ENCODE measurements around the gene ZNF32. TPM values are rescaled to one million over a fixed set of nuclear protein-coding genes. Genes with fewer than 3 reads are reported as not detected.

The ZNF32 gene
- total and polyA plus RNA-seq, 2 donors (not counting 1 experiment from before 2014, with no cell fraction given): 29.0 to 29.6 TPM

DNA sequence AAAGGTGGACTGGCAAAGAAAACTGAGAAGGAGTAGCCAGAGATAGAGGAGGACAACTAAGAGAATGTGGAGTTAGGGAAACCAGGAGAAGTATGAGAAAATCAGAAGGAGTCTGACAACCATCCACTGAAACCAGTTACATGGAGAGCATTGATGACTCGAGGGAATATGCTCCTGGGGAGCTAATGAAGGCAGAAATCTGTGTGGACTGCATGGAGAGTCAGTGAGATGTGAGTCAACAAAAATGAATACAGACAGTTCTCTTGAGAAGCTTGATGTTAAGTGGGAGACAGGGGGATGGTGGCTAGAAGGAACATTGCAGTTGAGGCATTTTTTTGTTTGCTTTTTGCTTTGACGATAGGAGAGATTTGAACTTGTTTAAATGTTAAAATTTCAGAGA, 34.3 kb upstream of the ZNF32 start:
- H3K79me2 ChIP-seq (ENCODE audit: control insufficient read depth, insufficient read depth, low read length): no peaks in the 10 kb centered on the region
- no peak overlapping the region for H3K4me2 ChIP-seq (replicated peaks; ENCODE audit: low read depth, low read length, poor library complexity, severe bottlenecking)
- no peaks in the 10 kb centered on the region for H3K9me3 ChIP-seq (ENCODE audit: control extremely low read depth in 1 of 3, control insufficient read depth in 2 of 3, insufficient read depth in 1 of 3, low read length in 2 of 3)
- H3K36me3 ChIP-seq (replicated peaks in 1 of 2; ENCODE audit: control extremely low read depth in 1 of 2, control insufficient read depth in 1 of 2, extremely low read depth in 1 of 2, insufficient read depth in 2 of 2, low read length in 1 of 2): no peaks in the 10 kb centered on the region
- no peaks in the 10 kb centered on the region for H3K4me1 ChIP-seq (ENCODE audit: control insufficient read depth in 2 of 2, insufficient read depth in 2 of 2, low read length in 2 of 2)
- no peak overlapping the region for H3K9ac ChIP-seq (ENCODE audit: low read length)
- TF ChIP-seq EZH2 (IDR thresholded peaks at IDR 0.05; ENCODE audit: borderline replicate concordance, insufficient read depth, low read depth, low read length, poor library complexity, severe bottlenecking): no peak
- TF ChIP-seq, protein P1, sequence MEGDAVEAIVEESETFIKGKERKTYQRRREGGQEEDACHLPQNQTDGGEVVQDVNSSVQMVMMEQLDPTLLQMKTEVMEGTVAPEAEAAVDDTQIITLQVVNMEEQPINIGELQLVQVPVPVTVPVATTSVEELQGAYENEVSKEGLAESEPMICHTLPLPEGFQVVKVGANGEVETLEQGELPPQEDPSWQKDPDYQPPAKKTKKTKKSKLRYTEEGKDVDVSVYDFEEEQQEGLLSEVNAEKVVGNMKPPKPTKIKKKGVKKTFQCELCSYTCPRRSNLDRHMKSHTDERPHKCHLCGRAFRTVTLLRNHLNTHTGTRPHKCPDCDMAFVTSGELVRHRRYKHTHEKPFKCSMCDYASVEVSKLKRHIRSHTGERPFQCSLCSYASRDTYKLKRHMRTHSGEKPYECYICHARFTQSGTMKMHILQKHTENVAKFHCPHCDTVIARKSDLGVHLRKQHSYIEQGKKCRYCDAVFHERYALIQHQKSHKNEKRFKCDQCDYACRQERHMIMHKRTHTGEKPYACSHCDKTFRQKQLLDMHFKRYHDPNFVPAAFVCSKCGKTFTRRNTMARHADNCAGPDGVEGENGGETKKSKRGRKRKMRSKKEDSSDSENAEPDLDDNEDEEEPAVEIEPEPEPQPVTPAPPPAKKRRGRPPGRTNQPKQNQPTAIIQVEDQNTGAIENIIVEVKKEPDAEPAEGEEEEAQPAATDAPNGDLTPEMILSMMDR (IDR thresholded peaks at IDR 0.05): no peak
- no peak overlapping the region for H3K27ac ChIP-seq (ENCODE audit: low read length in 2 of 2)
- WGBS (ENCODE audit: insufficient coverage): 82% methylated on average over 2 of the region's 2 CpGs
- peaks cover 2% of the 10 kb centered on the region for H3K4me1 Mint-ChIP-seq
- intact Hi-C loops (cut with micrococcal nuclease): no loop called here
- H3K4me3 Mint-ChIP-seq: no peak overlapping the region
- no peaks in the 10 kb centered on the region for H4K20me1 ChIP-seq (ENCODE audit: control insufficient read depth, insufficient read depth, low read length, poor library complexity, severe bottlenecking)
- peaks cover 40% of the 10 kb centered on the region for H3K27me3 Mint-ChIP-seq
- no peak overlapping the region for H3K4me3 ChIP-seq (ENCODE audit: control extremely low read depth in 1 of 5, extremely low read depth in 1 of 5, insufficient read depth in 1 of 5, low read depth in 2 of 5, low read length in 4 of 5)
- CTCF ChIA-PET: interaction anchor here (1.0 to 2.2 kb wide), 4 partner anchors 10 to 1175 kb away, joined by 3 to 9 read pairs (median 4); no protein-coding TSS in a partner anchor
- DNase-seq (no peak), ATAC-seq (ENCODE audit: low read depth) (no peak)
- peaks cover 2% of the 10 kb centered on the region for H3K9me3 Mint-ChIP-seq (ENCODE audit: insufficient read depth)
- H3K27ac Mint-ChIP-seq: no peak overlapping the region
- H3K27me3 ChIP-seq (replicated peaks in 1 of 4; ENCODE audit: control extremely low read depth in 1 of 4, control insufficient read depth in 3 of 4, insufficient read depth in 4 of 4, low read length in 3 of 4): peaks cover 0 to 7% (median 1%) of the 10 kb centered on the region in 4 experiments
- POLR2A ChIA-PET: no interaction called here
- no peak overlapping the region for H2AFZ ChIP-seq (ENCODE audit: insufficient read depth, low read depth, low read length, poor library complexity, severe bottlenecking)

DNA sequence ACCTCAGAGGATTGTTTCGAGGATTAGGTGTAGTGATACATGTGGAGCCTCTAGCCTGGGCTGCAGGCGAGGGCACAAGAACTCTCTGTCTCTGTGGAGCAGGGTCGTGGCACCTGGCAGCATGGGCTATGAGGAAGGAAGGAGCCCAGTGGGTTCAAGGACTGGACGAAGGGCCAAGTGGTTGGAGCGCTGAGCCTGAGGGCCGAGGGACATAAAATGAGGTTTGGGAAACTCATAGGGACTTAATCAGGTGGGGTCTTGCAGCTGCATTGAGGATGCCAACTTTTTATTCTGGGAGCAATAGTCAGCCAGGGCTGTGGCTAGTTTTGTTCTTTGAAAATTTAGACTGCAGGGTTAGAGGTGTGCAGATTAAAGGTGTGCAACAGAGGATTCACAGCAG, 33.0 kb upstream of the ZNF32 start:
- Histone ChIP-seq H3K27ac (ENCODE audit: low read length in 2 of 2) (no peak overlapping the region), H4K20me1 (ENCODE audit: control insufficient read depth, insufficient read depth, low read length, poor library complexity, severe bottlenecking) (no peaks in the 10 kb centered on the region), H3K27me3 (replicated peaks in 1 of 4; ENCODE audit: control extremely low read depth in 1 of 4, control insufficient read depth in 3 of 4, insufficient read depth in 4 of 4, low read length in 3 of 4) (peaks cover 0 to 7% (median 1%) of the 10 kb centered on the region in 4 experiments), H2AFZ (ENCODE audit: insufficient read depth, low read depth, low read length, poor library complexity, severe bottlenecking) (no peak overlapping the region), H3K9ac (ENCODE audit: low read length) (no peak overlapping the region), H3K4me2 (replicated peaks; ENCODE audit: low read depth, low read length, poor library complexity, severe bottlenecking) (no peak overlapping the region), H3K9me3 (ENCODE audit: control extremely low read depth in 1 of 3, control insufficient read depth in 2 of 3, insufficient read depth in 1 of 3, low read length in 2 of 3) (no peaks in the 10 kb centered on the region), H3K4me3 (ENCODE audit: control extremely low read depth in 1 of 5, extremely low read depth in 1 of 5, insufficient read depth in 1 of 5, low read depth in 2 of 5, low read length in 4 of 5) (no peak overlapping the region), H3K79me2 (ENCODE audit: control insufficient read depth, insufficient read depth, low read length) (no peaks in the 10 kb centered on the region), H3K36me3 (replicated peaks in 1 of 2; ENCODE audit: control extremely low read depth in 1 of 2, control insufficient read depth in 1 of 2, extremely low read depth in 1 of 2, insufficient read depth in 2 of 2, low read length in 1 of 2) (no peaks in the 10 kb centered on the region), H3K4me1 (ENCODE audit: control insufficient read depth in 2 of 2, insufficient read depth in 2 of 2, low read length in 2 of 2) (no peaks in the 10 kb centered on the region)
- POLR2A ChIA-PET: no interaction called here
- Mint-ChIP-seq H3K27ac (no peak overlapping the region), H3K9me3 (ENCODE audit: insufficient read depth) (peaks cover 2% of the 10 kb centered on the region), H3K4me3 (no peak overlapping the region), H3K4me1 (no peaks in the 10 kb centered on the region), H3K27me3 (peaks cover 33% of the 10 kb centered on the region)
- CTCF ChIA-PET: interaction anchor here (1.1 to 2.2 kb wide), 3 partner anchors 9 to 1176 kb away, joined by 5 to 9 read pairs (median 5); no protein-coding TSS in a partner anchor
- DNase-seq (no peak), ATAC-seq (ENCODE audit: low read depth) (no peak)
- no peak for TF ChIP-seq EZH2 (IDR thresholded peaks at IDR 0.05; ENCODE audit: borderline replicate concordance, insufficient read depth, low read depth, low read length, poor library complexity, severe bottlenecking)
- TF ChIP-seq, protein P1 (IDR thresholded peaks at IDR 0.05): no peak
- WGBS (ENCODE audit: insufficient coverage): 82% methylated on average over 5 of the region's 6 CpGs
- intact Hi-C loops (cut with micrococcal nuclease): no loop called here

Data from B cell (primary cell).